Progenitor cell of endocrine pancreas (in vitro differentiated cells): Measurements from ENCODE around the gene SPTSSB. TPM values are rescaled to one million over a fixed set of nuclear protein-coding genes. Genes with fewer than 3 reads are reported as not detected.
A peak's percentile ranks its signal among the peaks of the same experiment; 100 is the strongest.

Source experiments
- DNase-seq: peaks from one replicate; pipeline ENCODE4 v3.0.0; 2021; ENCODE audit warnings: low spot score; ENCODE audit not compliant: unreplicated experiment
- H3K27ac Mint-ChIP-seq: 2 replicates; pipeline ENCODE4 v1.8.0; 2021; ENCODE audit warnings: mild to moderate bottlenecking, moderate library complexity, mixed read lengths
- H3K27me3 Mint-ChIP-seq: 2 replicates; pipeline ENCODE4 v1.8.0; 2021; ENCODE audit warnings: mixed read lengths
- H3K36me3 Mint-ChIP-seq: 2 replicates; pipeline ENCODE4 v1.8.0; 2022; ENCODE audit warnings: mixed read lengths; ENCODE audit not compliant: insufficient read depth
- H3K4me1 Mint-ChIP-seq: 2 replicates; pipeline ENCODE4 v1.8.0; 2021; ENCODE audit warnings: low read depth, mixed read lengths
- H3K4me3 Mint-ChIP-seq: 2 replicates; pipeline ENCODE4 v1.8.0; 2021; ENCODE audit warnings: low read depth, mild to moderate bottlenecking, moderate library complexity, mixed read lengths
- H3K9me3 Mint-ChIP-seq: 2 replicates; pipeline ENCODE4 v1.8.0; 2021; ENCODE audit warnings: low read depth, mixed read lengths
- total RNA-seq: library from RNA; stranded (reverse); gene quantifications from 2 replicates; pipeline ENCODE4 v1.2.1, GENCODE V29; 2021
- TF ChIP-seq, protein P1 (sequence below): fragments of 200-600 bp; sonication (generic); IDR thresholded peaks from one replicate; pipeline ENCODE4 v1.5.0; 2021; ENCODE audit warnings: antibody characterized with exemption, mild to moderate bottlenecking; ENCODE audit not compliant: unreplicated experiment

Gene SPTSSB
- total RNA-seq, 1 donor from 2014 or later = 30.1 TPM

DNA sequence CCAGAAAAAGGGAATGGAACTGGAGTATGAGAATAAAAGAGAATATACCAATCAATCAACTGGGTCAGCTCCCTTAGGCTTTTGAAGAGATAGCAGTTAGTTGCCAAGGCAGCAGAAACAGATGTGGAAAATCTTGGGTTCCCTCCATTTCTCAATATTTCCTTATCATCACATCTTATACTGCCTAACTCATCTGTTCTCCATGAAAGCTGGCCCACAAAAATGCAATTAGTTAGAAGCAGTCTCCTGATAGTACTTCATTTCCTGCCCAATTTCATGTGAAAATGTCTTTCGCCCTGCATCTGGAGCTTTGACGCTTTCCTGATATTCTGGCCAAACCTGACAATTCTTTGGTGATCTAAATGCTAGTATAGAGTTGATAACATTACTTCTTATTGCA lies 30.1 kb upstream of the SPTSSB start:
- Mint-ChIP-seq H3K9me3 (peaks cover 26% of the 10 kb centered on the region), H3K27me3 (no peaks in the 10 kb centered on the region), H3K4me1 (peaks cover 17% of the 10 kb centered on the region), H3K4me3 (no peak overlapping the region), H3K36me3 (peaks cover 14% of the 10 kb centered on the region), H3K27ac (no peak overlapping the region)
- TF ChIP-seq, protein P1, sequence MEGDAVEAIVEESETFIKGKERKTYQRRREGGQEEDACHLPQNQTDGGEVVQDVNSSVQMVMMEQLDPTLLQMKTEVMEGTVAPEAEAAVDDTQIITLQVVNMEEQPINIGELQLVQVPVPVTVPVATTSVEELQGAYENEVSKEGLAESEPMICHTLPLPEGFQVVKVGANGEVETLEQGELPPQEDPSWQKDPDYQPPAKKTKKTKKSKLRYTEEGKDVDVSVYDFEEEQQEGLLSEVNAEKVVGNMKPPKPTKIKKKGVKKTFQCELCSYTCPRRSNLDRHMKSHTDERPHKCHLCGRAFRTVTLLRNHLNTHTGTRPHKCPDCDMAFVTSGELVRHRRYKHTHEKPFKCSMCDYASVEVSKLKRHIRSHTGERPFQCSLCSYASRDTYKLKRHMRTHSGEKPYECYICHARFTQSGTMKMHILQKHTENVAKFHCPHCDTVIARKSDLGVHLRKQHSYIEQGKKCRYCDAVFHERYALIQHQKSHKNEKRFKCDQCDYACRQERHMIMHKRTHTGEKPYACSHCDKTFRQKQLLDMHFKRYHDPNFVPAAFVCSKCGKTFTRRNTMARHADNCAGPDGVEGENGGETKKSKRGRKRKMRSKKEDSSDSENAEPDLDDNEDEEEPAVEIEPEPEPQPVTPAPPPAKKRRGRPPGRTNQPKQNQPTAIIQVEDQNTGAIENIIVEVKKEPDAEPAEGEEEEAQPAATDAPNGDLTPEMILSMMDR = no peak
- DNase-seq = no peak

DNA sequence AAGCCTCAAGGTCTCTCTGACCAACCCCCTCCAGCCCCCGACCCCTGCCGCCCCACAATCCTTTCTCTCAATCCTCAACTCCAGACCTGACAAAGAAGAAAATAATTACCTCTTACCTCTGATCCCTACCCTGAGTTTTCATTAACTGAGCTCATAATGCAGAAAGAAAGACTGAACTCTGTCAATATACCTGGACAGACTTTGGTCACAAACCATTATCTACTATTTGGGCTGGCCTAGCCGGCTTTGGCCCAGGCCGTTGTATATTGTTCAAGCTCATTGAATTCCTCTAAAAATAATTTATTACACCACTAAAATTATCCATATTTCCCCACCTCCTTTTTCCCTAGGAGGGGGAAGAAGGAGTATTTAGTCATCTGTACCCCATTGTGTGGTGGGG lies 29.3 kb upstream of the SPTSSB start:
- Mint-ChIP-seq H3K27ac (no peak overlapping the region), H3K27me3 (no peaks in the 10 kb centered on the region), H3K36me3 (peaks cover 14% of the 10 kb centered on the region), H3K9me3 (peaks cover 24% of the 10 kb centered on the region), H3K4me3 (no peak overlapping the region), H3K4me1 (peaks cover 15% of the 10 kb centered on the region)
- DNase-seq = no peak
- TF ChIP-seq, protein P1 = no peak

DNA sequence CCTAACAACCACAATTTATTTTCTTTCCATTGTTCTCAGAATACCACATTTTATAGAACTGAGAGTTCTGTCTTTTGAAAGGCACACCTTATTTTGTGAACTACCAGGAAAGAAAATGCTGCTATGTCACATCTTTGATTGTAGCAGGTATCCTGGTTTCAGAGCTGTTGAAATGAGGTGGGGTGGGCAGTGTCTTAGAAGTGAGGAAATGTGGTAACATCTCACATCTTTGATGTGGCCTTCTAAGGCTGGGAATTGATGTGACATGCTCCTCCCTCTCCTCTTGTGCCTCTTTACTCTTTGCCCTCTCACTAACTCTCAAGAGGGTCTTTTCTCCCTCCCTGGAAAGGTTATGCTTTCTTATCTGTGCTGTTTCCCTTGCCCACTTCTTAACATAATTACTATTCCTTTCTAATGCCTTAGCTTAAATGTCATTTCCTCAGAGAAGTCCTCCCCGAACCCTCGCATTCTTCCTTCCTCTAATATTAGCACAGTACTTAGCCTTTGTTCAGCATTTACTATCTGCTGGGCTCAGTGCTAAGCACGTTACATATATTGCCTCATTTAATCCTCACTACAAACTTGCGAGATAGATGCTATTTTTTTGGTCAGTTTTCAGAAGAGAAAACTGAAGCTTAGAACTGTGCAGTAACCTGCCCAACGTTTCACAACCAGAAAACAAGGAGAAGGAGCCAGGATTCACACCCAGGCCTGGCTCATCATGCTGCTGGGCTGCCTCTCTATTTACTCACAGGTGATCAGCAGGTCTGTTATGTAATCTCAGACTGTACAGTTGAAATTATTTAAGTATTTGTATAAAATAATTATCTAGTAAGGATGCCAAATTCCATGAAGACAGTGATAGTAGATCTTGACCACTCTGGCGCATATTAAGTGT lies 24.0 kb upstream of the SPTSSB start:
- peaks cover 21% of the 10 kb centered on the region for H3K9me3 Mint-ChIP-seq
- peak overlapping the region; percentile 1 for H3K27ac Mint-ChIP-seq
- peaks cover 39% of the 10 kb centered on the region for H3K4me1 Mint-ChIP-seq
- DNase-seq = no peak
- no peak overlapping the region for H3K4me3 Mint-ChIP-seq
- H3K27me3 Mint-ChIP-seq = no peaks in the 10 kb centered on the region
- TF ChIP-seq, protein P1 = no peak
- peaks cover 14% of the 10 kb centered on the region for H3K36me3 Mint-ChIP-seq

DNA sequence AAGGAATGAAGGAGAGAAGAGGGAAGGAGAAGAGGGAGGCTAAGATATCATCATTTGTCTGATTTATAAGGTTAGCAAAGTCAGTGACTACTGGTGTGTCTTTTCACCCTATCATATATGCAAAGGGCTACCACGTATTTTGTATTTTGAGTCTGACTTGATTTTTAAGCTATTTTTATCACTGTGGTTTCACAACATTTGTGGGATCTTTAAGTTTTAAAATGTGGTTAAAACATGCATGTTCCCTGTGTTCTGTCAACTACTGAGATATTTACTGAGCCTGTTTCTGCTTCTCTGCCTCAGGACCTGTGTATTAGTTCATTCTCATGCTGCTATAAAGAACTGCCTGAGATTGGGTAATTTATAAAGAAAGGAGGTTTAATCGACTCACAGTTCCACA lies 22.5 kb upstream of the SPTSSB start:
- no peak for DNase-seq
- Mint-ChIP-seq H3K36me3 (peaks cover 14% of the 10 kb centered on the region), H3K4me1 (peaks cover 43% of the 10 kb centered on the region), H3K27me3 (no peaks in the 10 kb centered on the region), H3K27ac (peak overlapping the region; percentile 93), H3K9me3 (peaks cover 19% of the 10 kb centered on the region), H3K4me3 (no peak overlapping the region)
- TF ChIP-seq, protein P1 = no peak

DNA sequence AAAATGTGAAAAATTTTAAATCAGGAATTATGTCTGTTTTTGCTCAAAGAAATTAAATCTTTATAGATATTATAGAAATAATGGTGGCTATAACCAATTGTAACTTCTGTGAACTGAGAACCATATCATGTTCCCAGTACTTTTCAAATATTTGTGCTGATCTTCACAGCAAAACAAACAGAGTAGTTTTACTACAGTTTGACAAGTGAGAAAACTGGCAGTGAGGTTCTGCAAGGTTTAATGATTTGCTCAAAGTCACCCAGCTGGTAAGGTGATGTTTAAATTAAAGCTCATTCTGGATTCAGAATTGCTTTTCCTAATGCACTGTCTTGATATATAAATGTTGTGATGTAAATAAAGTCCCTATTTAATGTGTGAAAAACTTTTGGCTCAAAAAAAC lies 22.0 kb upstream of the SPTSSB start:
- H3K27me3 Mint-ChIP-seq = no peaks in the 10 kb centered on the region
- H3K4me3 Mint-ChIP-seq = no peak overlapping the region
- peaks cover 15% of the 10 kb centered on the region for H3K9me3 Mint-ChIP-seq

More for the DNA sequence above, 22.0 kb upstream of the SPTSSB start:
- Mint-ChIP-seq H3K36me3 (peaks cover 11% of the 10 kb centered on the region), H3K4me1 (peaks cover 44% of the 10 kb centered on the region), H3K27ac (peak overlapping the region; percentile 93)
- TF ChIP-seq, protein P1 = no peak
- no peak for DNase-seq
